GM10266 (cell line): Measurements from ENCODE around the gene MAML1.

Source experiments
- DNase-seq: peaks from one replicate; pipeline ENCODE4 v3.0.0; 2012; ENCODE audit errors: extremely low spot score
- CTCF ChIP-seq: IDR thresholded peaks from 2 replicates; pipeline ENCODE4 v1.5.1; 2012; ENCODE audit warnings: mild to moderate bottlenecking, low read depth; ENCODE audit not compliant: control insufficient read depth, insufficient read depth; ENCODE audit errors: missing control alignments

MAML1 gene

GRCh38 chr5:179755022-179755421 is 22.4 kb downstream of the MAML1 start:
- DNase-seq: no peak
- no peak for TF ChIP-seq CTCF

- DNase-seq: no peak
Measured at GRCh38 chr5:179758955-179759354, 26.3 kb downstream of the MAML1 start.

GRCh38 chr5:179759581-179760551 is 27.2 kb downstream of the MAML1 start:
- DNase-seq: peak; percentile 54
- no peak for TF ChIP-seq CTCF

More at GRCh38 chr5:179758955-179759354, 26.3 kb downstream of the MAML1 start:
- no peak for TF ChIP-seq CTCF

- TF ChIP-seq CTCF: no peak
- DNase-seq: no peak
Measured at GRCh38 chr5:179762079-179762780, 29.6 kb downstream of the MAML1 start.

- no peak for DNase-seq
- TF ChIP-seq CTCF: no peak
Measured at GRCh38 chr5:179762781-179763176, 30.2 kb downstream of the MAML1 start.

- TF ChIP-seq CTCF: peak; percentile 86
- peak; percentile 69 for DNase-seq
Measured at GRCh38 chr5:179763215-179763945, 30.8 kb downstream of the MAML1 start.

GRCh38 chr5:179764056-179764455 is 31.4 kb downstream of the MAML1 start:
- DNase-seq: no peak
- TF ChIP-seq CTCF: no peak
